ENCODE results near the gene PTCD3. TPM values are rescaled to one million over a fixed set of nuclear protein-coding genes. Genes with fewer than 3 reads are reported as not detected.

PTCD3 gene
- total RNA-seq, 1 donor from 2014 or later, result 66.1 TPM

- Histone ChIP-seq H3K27me3 (ENCODE audit: control insufficient read depth, insufficient read depth, low read length) (no peaks in the 10 kb centered on the region), H3K36me3 (ENCODE audit: control insufficient read depth, insufficient read depth, low read length) (peaks cover 3% of the 10 kb centered on the region), H3K4me3 (ENCODE audit: low read depth, low read length) (no peak overlapping the region)
- TF ChIP-seq CTCF (IDR thresholded peaks at IDR 0.05; ENCODE audit: insufficient read depth, low read length, poor library complexity, severe bottlenecking), result no peak
- no peak for DNase-seq (ENCODE audit: low read depth)
Observed at GRCh38 chr2:86066007-86066578, 39.9 kb upstream of the PTCD3 start.

- Histone ChIP-seq H3K4me3 (ENCODE audit: low read depth, low read length) (no peak overlapping the region), H3K36me3 (ENCODE audit: control insufficient read depth, insufficient read depth, low read length) (peaks cover 3% of the 10 kb centered on the region), H3K27me3 (ENCODE audit: control insufficient read depth, insufficient read depth, low read length) (no peaks in the 10 kb centered on the region)
- no peak for TF ChIP-seq CTCF (IDR thresholded peaks at IDR 0.05; ENCODE audit: insufficient read depth, low read length, poor library complexity, severe bottlenecking)
- no peak for DNase-seq (ENCODE audit: low read depth)
Observed at GRCh38 chr2:86066915-86067314, 39.1 kb upstream of the PTCD3 start.

GRCh38 chr2:86068136-86068588, 37.9 kb upstream of the PTCD3 start:
- TF ChIP-seq CTCF (IDR thresholded peaks at IDR 0.05; ENCODE audit: insufficient read depth, low read length, poor library complexity, severe bottlenecking), result no peak

GRCh38 chr2:86068648-86069047, 37.4 kb upstream of the PTCD3 start:
- Histone ChIP-seq H3K4me3 (ENCODE audit: low read depth, low read length) (no peak overlapping the region), H3K27me3 (ENCODE audit: control insufficient read depth, insufficient read depth, low read length) (no peaks in the 10 kb centered on the region), H3K36me3 (ENCODE audit: control insufficient read depth, insufficient read depth, low read length) (peaks cover 3% of the 10 kb centered on the region)
- no peak for DNase-seq (ENCODE audit: low read depth)
- no peak for TF ChIP-seq CTCF (IDR thresholded peaks at IDR 0.05; ENCODE audit: insufficient read depth, low read length, poor library complexity, severe bottlenecking)

More at GRCh38 chr2:86068136-86068588, 37.9 kb upstream of the PTCD3 start:
- no peak for DNase-seq (ENCODE audit: low read depth)
- Histone ChIP-seq H3K36me3 (ENCODE audit: control insufficient read depth, insufficient read depth, low read length) (peaks cover 3% of the 10 kb centered on the region), H3K4me3 (ENCODE audit: low read depth, low read length) (no peak overlapping the region), H3K27me3 (ENCODE audit: control insufficient read depth, insufficient read depth, low read length) (no peaks in the 10 kb centered on the region)

GRCh38 chr2:86069091-86069685, 36.8 kb upstream of the PTCD3 start:
- H3K4me3 ChIP-seq (ENCODE audit: low read depth, low read length), result no peak overlapping the region
- DNase-seq (ENCODE audit: low read depth), result no peak
- H3K36me3 ChIP-seq (ENCODE audit: control insufficient read depth, insufficient read depth, low read length), result peaks cover 3% of the 10 kb centered on the region
- no peak for TF ChIP-seq CTCF (IDR thresholded peaks at IDR 0.05; ENCODE audit: insufficient read depth, low read length, poor library complexity, severe bottlenecking)
- H3K27me3 ChIP-seq (ENCODE audit: control insufficient read depth, insufficient read depth, low read length), result no peaks in the 10 kb centered on the region
